Ishikawa (cell line): ENCODE measurements around the gene MYOF.

Experiments
- CEBPB ChIP-seq: IDR thresholded peaks from 2 replicates; pipeline ENCODE4 v1.6.1; 2012
- CREB1 ChIP-seq: IDR thresholded peaks from 2 replicates; pipeline ENCODE4 v1.6.1; 2012; ENCODE audit warnings: low read depth
- EGR1 ChIP-seq: IDR thresholded peaks from 2 replicates; pipeline ENCODE4 v1.6.1; 2012
- EP300 ChIP-seq: IDR thresholded peaks from 2 replicates; pipeline ENCODE4 v1.6.1; 2012; ENCODE audit warnings: borderline replicate concordance
- FOXM1 ChIP-seq: IDR thresholded peaks from 2 replicates; pipeline ENCODE4 v1.6.1; 2012; ENCODE audit warnings: low read depth, borderline replicate concordance
- NFIC ChIP-seq: IDR thresholded peaks from 2 replicates; pipeline ENCODE4 v1.6.1; 2012
- RAD21 ChIP-seq: IDR thresholded peaks from 2 replicates; pipeline ENCODE4 v1.6.1; 2012; ENCODE audit warnings: low read depth
- REST ChIP-seq: IDR thresholded peaks from 2 replicates; pipeline ENCODE4 v1.6.1; 2012; ENCODE audit warnings: low read depth, mild to moderate bottlenecking
- TAF1 ChIP-seq: IDR thresholded peaks from 2 replicates; pipeline ENCODE4 v1.6.1; 2012; ENCODE audit warnings: low read depth, mild to moderate bottlenecking
- TCF12 ChIP-seq: IDR thresholded peaks from 2 replicates; pipeline ENCODE4 v1.6.1; 2012; ENCODE audit warnings: low read depth
- TEAD4 ChIP-seq: IDR thresholded peaks from 2 replicates; pipeline ENCODE4 v1.6.1; 2012
- USF1 ChIP-seq: IDR thresholded peaks from 2 replicates; pipeline ENCODE4 v1.6.1; 2012
- YY1 ChIP-seq: IDR thresholded peaks from 2 replicates; pipeline ENCODE4 v1.6.1; 2012; ENCODE audit warnings: low read depth
- ZBTB7A ChIP-seq: IDR thresholded peaks from 2 replicates; pipeline ENCODE4 v1.6.1; 2012; ENCODE audit warnings: low read depth
- TF ChIP-seq, protein P1 (sequence below): IDR thresholded peaks from 2 replicates; pipeline ENCODE4 v1.6.1; 2012

MYOF gene

DNA sequence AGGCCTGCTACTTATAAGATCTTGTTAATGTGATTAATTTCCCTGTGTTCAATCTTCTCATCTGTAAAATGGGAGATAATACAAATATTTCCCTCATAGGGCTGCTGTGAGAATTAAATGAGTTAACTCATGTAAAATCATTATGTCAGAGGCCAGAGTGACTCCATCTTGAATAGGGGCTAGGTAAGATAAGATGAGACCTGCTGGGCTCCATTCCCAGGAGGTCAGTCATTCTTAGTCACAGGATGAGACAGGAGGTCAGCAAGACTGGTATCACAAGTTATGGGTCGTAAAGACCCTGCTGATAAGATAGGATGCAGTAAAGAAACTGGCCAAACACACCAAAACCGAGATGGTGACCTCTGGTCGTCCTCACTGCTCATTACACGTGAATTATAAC is 207.7 kb downstream of the MYOF start:
- TF ChIP-seq CREB1 = no peak
- TF ChIP-seq ZBTB7A = no peak
- TF ChIP-seq NFIC = no peak

- TF ChIP-seq TCF12 = no peak
- no peak for TF ChIP-seq EP300
- TF ChIP-seq TAF1 = no peak
- TF ChIP-seq FOXM1 = no peak
- TF ChIP-seq USF1 = no peak
These were observed 209.1 kb downstream of the MYOF start for GRCh38 chr10:93272884-93273675.

GRCh38 chr10:93271347-93271746 is 210.8 kb downstream of the MYOF start:
- no peak for TF ChIP-seq EGR1
- TF ChIP-seq EP300 = no peak
- TF ChIP-seq TAF1 = no peak
- no peak for TF ChIP-seq NFIC
- no peak for TF ChIP-seq CEBPB
- TF ChIP-seq YY1 = no peak
- no peak for TF ChIP-seq FOXM1

- no peak for TF ChIP-seq TEAD4
These were observed 212.9 kb downstream of the MYOF start for GRCh38 chr10:93269281-93269680.

DNA sequence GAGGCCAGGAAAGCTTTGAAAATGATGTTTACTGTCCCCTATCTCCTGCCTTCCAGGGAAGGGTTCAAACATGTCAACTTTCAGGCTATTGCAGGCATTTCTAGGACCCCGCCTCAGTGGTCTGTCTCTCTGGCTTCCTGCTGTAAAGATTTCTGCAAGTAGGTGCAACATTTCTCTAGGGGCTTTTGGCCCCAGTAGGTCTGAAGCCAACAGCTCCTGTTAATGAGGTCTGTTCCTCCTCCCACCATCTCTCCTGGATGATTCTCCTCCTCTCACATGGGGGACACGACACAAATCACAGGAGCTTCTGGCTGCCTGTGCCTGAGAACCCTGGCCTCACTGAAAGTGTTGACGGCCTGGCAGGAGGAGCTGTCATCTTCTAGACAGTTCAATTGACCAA is 214.1 kb downstream of the MYOF start:
- TF ChIP-seq TEAD4 (no peak), USF1 (no peak), YY1 (no peak), TAF1 (no peak), CREB1 (no peak), TCF12 (no peak), FOXM1 (no peak), EGR1 (no peak), NFIC (no peak), REST (no peak), EP300 (no peak), RAD21 (no peak), ZBTB7A (no peak), CEBPB (no peak)

GRCh38 chr10:93267521-93267920 is 214.6 kb downstream of the MYOF start:
- no peak for TF ChIP-seq EGR1
- no peak for TF ChIP-seq NFIC
- TF ChIP-seq CEBPB = no peak

GRCh38 chr10:93266858-93267257 is 215.3 kb downstream of the MYOF start:
- no peak for TF ChIP-seq CREB1
- TF ChIP-seq, protein P1, sequence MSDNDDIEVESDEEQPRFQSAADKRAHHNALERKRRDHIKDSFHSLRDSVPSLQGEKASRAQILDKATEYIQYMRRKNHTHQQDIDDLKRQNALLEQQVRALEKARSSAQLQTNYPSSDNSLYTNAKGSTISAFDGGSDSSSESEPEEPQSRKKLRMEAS = no peak

DNA sequence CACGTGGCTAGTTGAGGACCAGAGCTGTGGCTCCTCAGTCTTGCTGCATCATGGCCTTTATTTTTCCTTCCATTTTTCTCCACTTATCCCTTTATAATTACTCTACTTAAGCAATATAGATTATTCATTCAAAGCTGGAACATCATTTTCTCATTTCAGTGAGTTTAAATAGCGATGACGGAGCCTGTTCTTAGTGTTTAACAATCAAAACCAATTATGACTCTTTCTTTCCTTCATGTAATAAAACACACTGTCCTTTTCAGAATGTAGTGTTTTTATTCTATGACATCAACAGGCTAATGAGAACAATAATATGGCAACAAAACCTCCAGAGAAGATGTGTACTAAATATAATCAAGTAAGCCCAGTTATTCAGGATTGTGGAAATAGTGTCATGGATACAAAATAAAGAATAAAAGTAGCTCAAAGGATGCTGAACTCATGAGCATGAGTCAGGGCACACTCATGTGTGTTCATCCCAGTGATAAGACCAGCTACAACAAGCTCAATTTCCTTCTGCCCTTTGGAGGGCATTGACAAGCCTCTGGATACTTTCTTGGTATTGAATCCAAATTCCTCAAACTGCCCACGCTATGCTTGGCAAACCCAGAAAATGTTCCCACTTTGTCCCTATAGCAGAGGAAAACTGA is 220.0 kb downstream of the MYOF start:
- TF ChIP-seq TAF1 (no peak), USF1 (no peak), CREB1 (no peak), CEBPB (no peak), EGR1 (no peak), TCF12 (no peak), TEAD4 (no peak), EP300 (no peak), ZBTB7A (no peak), RAD21 (no peak), YY1 (no peak), REST (no peak), NFIC (no peak), FOXM1 (no peak)
- TF ChIP-seq, protein P1 = no peak
